ENCODE results near the gene FDXR.

DNA sequence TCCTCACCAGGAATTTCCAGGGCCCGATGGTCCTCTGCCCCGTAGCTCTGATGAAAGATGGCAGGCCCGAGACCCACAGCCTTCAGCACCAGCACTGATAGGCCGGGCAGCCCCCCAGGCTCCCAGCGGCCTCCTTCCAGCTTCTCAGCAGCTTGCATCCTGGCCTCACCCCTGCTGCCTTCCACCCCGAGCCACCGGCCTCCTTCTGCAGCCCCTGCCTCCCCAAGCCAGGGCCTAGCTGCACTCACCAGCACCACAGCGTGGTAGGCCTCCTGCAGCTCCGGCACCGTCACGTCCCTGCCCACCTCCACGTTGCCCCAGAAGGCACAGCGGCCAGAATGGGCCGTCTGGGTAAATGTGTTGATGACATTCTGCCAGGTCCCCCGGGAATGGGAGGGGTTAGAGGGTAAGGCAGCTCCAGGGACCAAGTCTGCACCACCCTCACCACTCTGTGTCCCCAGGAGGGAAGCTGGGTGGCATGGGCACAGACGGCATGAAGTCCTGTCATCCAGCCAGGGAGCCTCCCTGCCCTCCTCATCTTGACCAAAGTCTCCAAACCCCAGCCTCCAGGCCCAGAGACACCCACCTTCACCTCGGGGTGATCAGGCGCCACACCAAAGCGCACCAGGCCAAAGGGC lies 6.5 kb downstream of the FDXR start:
- TF ChIP-seq ZBED1 (IDR thresholded peaks at IDR 0.05) (no peak), CEBPB (tag; IDR thresholded peaks at IDR 0.05) (no peak), FOS (IDR thresholded peaks at IDR 0.05; ENCODE audit: extremely low read depth, insufficient read length) (no peak)
- TF ChIP-seq, protein P1, sequence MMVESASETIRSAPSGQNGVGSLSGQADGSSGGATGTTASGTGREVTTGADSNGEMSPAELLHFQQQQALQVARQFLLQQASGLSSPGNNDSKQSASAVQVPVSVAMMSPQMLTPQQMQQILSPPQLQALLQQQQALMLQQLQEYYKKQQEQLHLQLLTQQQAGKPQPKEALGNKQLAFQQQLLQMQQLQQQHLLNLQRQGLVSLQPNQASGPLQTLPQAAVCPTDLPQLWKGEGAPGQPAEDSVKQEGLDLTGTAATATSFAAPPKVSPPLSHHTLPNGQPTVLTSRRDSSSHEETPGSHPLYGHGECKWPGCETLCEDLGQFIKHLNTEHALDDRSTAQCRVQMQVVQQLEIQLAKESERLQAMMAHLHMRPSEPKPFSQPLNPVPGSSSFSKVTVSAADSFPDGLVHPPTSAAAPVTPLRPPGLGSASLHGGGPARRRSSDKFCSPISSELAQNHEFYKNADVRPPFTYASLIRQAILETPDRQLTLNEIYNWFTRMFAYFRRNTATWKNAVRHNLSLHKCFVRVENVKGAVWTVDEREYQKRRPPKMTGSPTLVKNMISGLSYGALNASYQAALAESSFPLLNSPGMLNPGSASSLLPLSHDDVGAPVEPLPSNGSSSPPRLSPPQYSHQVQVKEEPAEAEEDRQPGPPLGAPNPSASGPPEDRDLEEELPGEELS (CRISPR knock-in tag; IDR thresholded peaks at IDR 0.05; ENCODE audit: borderline replicate concordance), result no peak
- TF ChIP-seq, protein P2, sequence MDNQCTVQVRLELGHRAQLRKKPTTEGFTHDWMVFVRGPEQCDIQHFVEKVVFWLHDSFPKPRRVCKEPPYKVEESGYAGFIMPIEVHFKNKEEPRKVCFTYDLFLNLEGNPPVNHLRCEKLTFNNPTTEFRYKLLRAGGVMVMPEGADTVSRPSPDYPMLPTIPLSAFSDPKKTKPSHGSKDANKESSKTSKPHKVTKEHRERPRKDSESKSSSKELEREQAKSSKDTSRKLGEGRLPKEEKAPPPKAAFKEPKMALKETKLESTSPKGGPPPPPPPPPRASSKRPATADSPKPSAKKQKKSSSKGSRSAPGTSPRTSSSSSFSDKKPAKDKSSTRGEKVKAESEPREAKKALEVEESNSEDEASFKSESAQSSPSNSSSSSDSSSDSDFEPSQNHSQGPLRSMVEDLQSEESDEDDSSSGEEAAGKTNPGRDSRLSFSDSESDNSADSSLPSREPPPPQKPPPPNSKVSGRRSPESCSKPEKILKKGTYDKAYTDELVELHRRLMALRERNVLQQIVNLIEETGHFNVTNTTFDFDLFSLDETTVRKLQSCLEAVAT (IDR thresholded peaks at IDR 0.05), result no peak
